HG03354 (cell line): ENCODE data around the gene STK33.

Experiments used
- ATAC-seq: cut with Tn5 transposase; IDR thresholded peaks from one replicate; pipeline ENCODE4 v1.9.1; 2021; ENCODE audit warnings: mild to moderate bottlenecking; ENCODE audit not compliant: unreplicated experiment, poor library complexity, severe bottlenecking

STK33 gene

GRCh38 chr11:8361664-8362210 is 232.3 kb downstream of the STK33 start:
- ATAC-seq = no peak

- ATAC-seq = no peak
These were observed 232.8 kb downstream of the STK33 start for GRCh38 chr11:8361206-8361605.

- ATAC-seq = no peak
These were observed 233.8 kb downstream of the STK33 start for GRCh38 chr11:8360086-8360828.

- ATAC-seq = no peak
These were observed 234.5 kb downstream of the STK33 start for GRCh38 chr11:8359521-8359920.

GRCh38 chr11:8357891-8358566 is 236.0 kb downstream of the STK33 start:
- ATAC-seq = no peak

GRCh38 chr11:8357505-8357888 is 236.5 kb downstream of the STK33 start:
- no peak for ATAC-seq

GRCh38 chr11:8356721-8357504 is 237.1 kb downstream of the STK33 start:
- ATAC-seq = no peak

- no peak for ATAC-seq
These were observed 237.8 kb downstream of the STK33 start for GRCh38 chr11:8356216-8356615.

- no peak for ATAC-seq
These were observed 238.6 kb downstream of the STK33 start for GRCh38 chr11:8355416-8355742.

- no peak for ATAC-seq
These were observed 239.2 kb downstream of the STK33 start for GRCh38 chr11:8354622-8355415.

GRCh38 chr11:8352876-8353505 is 241.0 kb downstream of the STK33 start:
- ATAC-seq = no peak

GRCh38 chr11:8352103-8352875 is 241.7 kb downstream of the STK33 start:
- ATAC-seq = no peak

- no peak for ATAC-seq
These were observed 242.8 kb downstream of the STK33 start for GRCh38 chr11:8351223-8351622.

- no peak for ATAC-seq
These were observed 246.1 kb downstream of the STK33 start for GRCh38 chr11:8347978-8348377.

- ATAC-seq = no peak
These were observed 247.8 kb downstream of the STK33 start for GRCh38 chr11:8346157-8346755.

GRCh38 chr11:8345179-8345578 is 248.8 kb downstream of the STK33 start:
- ATAC-seq = no peak

- no peak for ATAC-seq
These were observed 249.7 kb downstream of the STK33 start for GRCh38 chr11:8344346-8344745.
